AG04450 (cell line): ENCODE data around the gene GPSM1. TPM values are rescaled to one million over a fixed set of nuclear protein-coding genes. Genes with fewer than 3 reads are reported as not detected.
"Not testable (repeated sequence)": the region's sequence is repeated elsewhere in the genome, so short reads cannot be mapped to it uniquely, and the experiment has no call there.

Experiments
- CTCF ChIA-PET: fragments of 300-600, 350-600 bp; formaldehyde crosslinking; extraction: SDS; loops from one replicate; lab custom pipeline; 2022; ENCODE audit warnings: antibody characterized with exemption, inconsistent platforms; lab: Charles Lee
- POLR2A ChIA-PET: fragments of 350-600 bp; formaldehyde crosslinking; extraction: SDS; loops from one replicate; lab custom pipeline; 2021; ENCODE audit warnings: antibody characterized with exemption, inconsistent platforms; lab: Yijun Ruan, JAX
- DNase-seq: peaks from one replicate; pipeline ENCODE4 v3.0.0-alpha.2; 2011; ENCODE audit warnings: low read depth, low spot score
- H3K27ac ChIP-seq: one replicate; pipeline ENCODE4 v1.5.1; 2012; ENCODE audit warnings: low read depth, low read length, control low read depth
- H3K27me3 ChIP-seq: one replicate; pipeline ENCODE4 v1.6.0; 2012; ENCODE audit warnings: low read length; ENCODE audit not compliant: control insufficient read depth, insufficient read depth
- H3K4me3 ChIP-seq: 2 replicates; pipeline ENCODE4 v1.5.1; 2011; ENCODE audit warnings: mild to moderate bottlenecking, low read depth, low read length, control low read depth
- H3K9me3 ChIP-seq: 2 replicates; pipeline ENCODE4 v1.5.1; 2012; ENCODE audit warnings: low read length; ENCODE audit not compliant: control insufficient read depth, insufficient read depth
- CTCF ChIP-seq: IDR thresholded peaks from 2 replicates; pipeline ENCODE4 v1.5.1; 2011; ENCODE audit warnings: low read depth, low read length, control low read depth, inconsistent platforms
- polyA plus RNA-seq: library from polyadenylated mRNA; depleted of rRNA; stranded (reverse); fragments of >200 nt; gene quantifications from 2 replicates; pipeline ENCODE4 v1.2.3, GENCODE V29; 2011

Gene GPSM1
- polyA plus RNA-seq, 1 experiment: 22.5 TPM

- H3K27me3 ChIP-seq, DNase-seq, H3K4me3 ChIP-seq, H3K27ac ChIP-seq, POLR2A ChIA-PET: not testable (repeated sequence)
- peaks cover 21% of the 10 kb centered on the region for H3K9me3 ChIP-seq
- CTCF ChIA-PET: interaction anchor here (0.6 to 1.8 kb wide), 2 partner anchors 8 to 24 kb away, joined by 4 to 5 read pairs; no protein-coding TSS in a partner anchor
These were observed 6.4 kb upstream of the GPSM1 start for GRCh38 chr9:136320972-136321371.

- Histone ChIP-seq H3K9me3 (peaks cover 15% of the 10 kb centered on the region), H3K27me3 (no peaks in the 10 kb centered on the region), H3K27ac (no peak overlapping the region), H3K4me3 (no peak overlapping the region)
- CTCF ChIA-PET: interaction anchor here (0.6 to 1.8 kb wide), 3 partner anchors 9 to 41 kb away, joined by 4 to 6 read pairs (median 5); no protein-coding TSS in a partner anchor
- TF ChIP-seq CTCF: no peak
- POLR2A ChIA-PET: no interaction called here
- DNase-seq: no peak
These were observed 5.8 kb upstream of the GPSM1 start for GRCh38 chr9:136321561-136321960.

DNA sequence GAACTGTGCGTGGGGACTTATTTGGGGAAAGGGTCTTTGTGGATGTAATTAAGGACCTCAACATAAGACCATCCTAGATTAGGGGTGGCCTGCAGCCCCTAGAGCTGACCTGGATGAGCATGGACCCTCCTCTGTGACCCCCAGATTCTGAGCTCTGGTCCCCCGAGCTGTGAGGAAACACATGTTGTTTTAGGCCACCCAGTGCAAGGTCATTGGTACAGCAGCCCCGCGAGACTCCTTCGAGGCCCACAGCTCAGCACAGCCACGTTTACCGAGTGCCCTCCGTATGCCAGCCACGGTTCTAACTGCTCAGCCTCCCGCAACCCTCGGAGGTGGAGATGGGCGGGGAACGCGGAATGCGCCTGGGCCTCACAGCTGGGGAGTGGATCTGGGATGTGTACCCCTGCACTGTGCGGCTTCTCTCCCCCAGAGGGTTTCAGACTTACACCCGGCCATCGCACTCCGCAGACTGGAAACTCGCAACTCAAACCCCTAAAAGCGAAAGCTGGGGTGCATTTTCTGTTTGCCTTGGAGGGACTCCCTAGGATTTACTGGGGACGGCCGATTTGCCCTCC, 4.5 kb upstream of the GPSM1 start:
- no peak for TF ChIP-seq CTCF
- peaks cover 11% of the 10 kb centered on the region for H3K9me3 ChIP-seq
- H3K27ac ChIP-seq: no peak overlapping the region
- no peak for DNase-seq
- H3K27me3 ChIP-seq: no peaks in the 10 kb centered on the region
- POLR2A ChIA-PET: no interaction called here
- CTCF ChIA-PET: interaction anchor here (1.4 to 1.6 kb wide), 2 partner anchors 10 to 11 kb away, joined by 5 to 9 read pairs; no protein-coding TSS in a partner anchor
- no peak overlapping the region for H3K4me3 ChIP-seq

- ChIA-PET POLR2A (interaction anchor here (0.9 kb wide), 1 partner anchor 22 kb away, joined by 4 read pairs; no protein-coding TSS in a partner anchor), CTCF (interaction anchor here (0.8 to 1.6 kb wide), 4 partner anchors 11 to 62 kb away, joined by 3 to 9 read pairs (median 4); no protein-coding TSS in a partner anchor)
- H3K27ac ChIP-seq: no peak overlapping the region
- no peak overlapping the region for H3K4me3 ChIP-seq
- TF ChIP-seq CTCF: no peak
- peaks cover 15% of the 10 kb centered on the region for H3K9me3 ChIP-seq
- H3K27me3 ChIP-seq: no peaks in the 10 kb centered on the region
- DNase-seq: no peak
These were observed 4.0 kb upstream of the GPSM1 start for GRCh38 chr9:136323371-136323789.

GRCh38 chr9:136324501-136325300, 2.6 kb upstream of the GPSM1 start:
- peaks cover 18% of the 10 kb centered on the region for H3K9me3 ChIP-seq
- POLR2A ChIA-PET: no interaction called here

More at GRCh38 chr9:136324501-136325300, 2.6 kb upstream of the GPSM1 start:
- Histone ChIP-seq H3K27me3 (no peaks in the 10 kb centered on the region), H3K27ac (no peak overlapping the region), H3K4me3 (no peak overlapping the region)
- CTCF ChIA-PET: interaction anchor here (0.5 to 1.5 kb wide), 4 partner anchors 13 to 721 kb away, joined by 3 to 5 read pairs (median 4); no protein-coding TSS in a partner anchor
- DNase-seq: no peak
- TF ChIP-seq CTCF: 0 out of 2 replicates have a peak, but pooled peaks have one; percentile 4
